Thoracic aorta (tissue), 2 donors: ENCODE measurements around the gene DIS3L2. TPM values are rescaled to one million over a fixed set of nuclear protein-coding genes. Genes with fewer than 3 reads are reported as not detected.

Experiments used
- ATAC-seq: fragments of 150-250 bp; one replicate; pipeline ENCODE4 v1.8.0; 2017; ENCODE audit warnings: low read depth; ENCODE audit not compliant: insufficient number of reproducible peaks, low FRiP score
- DNase-seq: peaks from one replicate; pipeline ENCODE4 v3.0.0-alpha.2; 2020; ENCODE audit warnings: low spot score
- H3K27ac ChIP-seq, 2 donors: fragments of 200-600 bp; sonication (generic); 1 replicate in 1 of 2; 2 replicates in 1 of 2; pipeline ENCODE4 v1.5.1; 2016; ENCODE audit warnings: mild to moderate bottlenecking in 2 of 2, moderate library complexity in 2 of 2
- H3K27me3 ChIP-seq: fragments of 200-600 bp; sonication (generic); replicated peaks from 2 replicates; pipeline ENCODE4 v1.6.0; 2016; ENCODE audit warnings: mild to moderate bottlenecking; ENCODE audit not compliant: insufficient read depth
- H3K36me3 ChIP-seq: fragments of 200-600 bp; sonication (generic); one replicate; pipeline ENCODE4 v1.5.1; 2016
- H3K4me1 ChIP-seq, 2 donors: fragments of 200-600 bp; sonication (generic); 1 replicate in 1 of 2; 2 replicates in 1 of 2; pipeline versions ENCODE4 v1.5.1 to v1.6.0; 2016; ENCODE audit warnings: low read depth in 2 of 2, mild to moderate bottlenecking in 1 of 2; ENCODE audit not compliant: control insufficient read depth in 1 of 2
- H3K4me3 ChIP-seq: fragments of 200-600 bp; sonication (generic); 2 replicates; pipeline ENCODE4 v1.5.1; 2016; ENCODE audit warnings: mild to moderate bottlenecking
- H3K9me3 ChIP-seq: fragments of 200-600 bp; sonication (generic); 2 replicates; pipeline ENCODE4 v1.5.1; 2016
- total RNA-seq, 2 donors: library from RNA; depleted of rRNA; stranded (reverse); fragments of >200 nt; gene quantifications; one replicate each; pipeline versions ENCODE4 v1.1.0 to v1.2.3, GENCODE V29; 2016
- TF ChIP-seq, protein P1 (sequence below): fragments of 200-600 bp; sonication (generic); IDR thresholded peaks from one replicate; pipeline ENCODE4 v1.5.1; 2019; ENCODE audit warnings: antibody characterized with exemption

Gene DIS3L2
- total RNA-seq, 2 donors from 2014 or later, result 26.4 to 32.5 TPM

DNA sequence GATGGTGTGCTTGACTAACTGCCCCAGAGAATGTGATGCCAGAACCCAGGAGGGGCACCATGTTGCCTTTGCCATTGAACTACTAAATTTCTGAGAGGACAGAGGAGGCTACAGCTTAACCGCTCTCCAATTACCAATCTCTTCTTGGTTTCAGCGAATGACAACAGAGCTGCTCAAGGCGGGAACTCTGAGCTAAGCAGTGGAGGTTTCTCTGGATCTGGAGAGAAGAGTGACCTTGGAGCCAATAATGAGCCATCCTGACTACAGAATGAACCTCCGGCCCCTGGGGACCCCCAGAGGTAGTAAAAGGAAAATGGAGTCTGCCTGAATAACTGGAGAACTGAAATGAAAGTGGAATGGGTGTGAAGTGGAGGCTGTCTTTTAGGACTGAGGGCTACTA, 53.2 kb downstream of the DIS3L2 start:
- no peak overlapping the region for H3K27ac ChIP-seq
- no peaks in the 10 kb centered on the region for H3K27me3 ChIP-seq
- H3K9me3 ChIP-seq, result no peaks in the 10 kb centered on the region
- DNase-seq, result no peak
- TF ChIP-seq, protein P1, sequence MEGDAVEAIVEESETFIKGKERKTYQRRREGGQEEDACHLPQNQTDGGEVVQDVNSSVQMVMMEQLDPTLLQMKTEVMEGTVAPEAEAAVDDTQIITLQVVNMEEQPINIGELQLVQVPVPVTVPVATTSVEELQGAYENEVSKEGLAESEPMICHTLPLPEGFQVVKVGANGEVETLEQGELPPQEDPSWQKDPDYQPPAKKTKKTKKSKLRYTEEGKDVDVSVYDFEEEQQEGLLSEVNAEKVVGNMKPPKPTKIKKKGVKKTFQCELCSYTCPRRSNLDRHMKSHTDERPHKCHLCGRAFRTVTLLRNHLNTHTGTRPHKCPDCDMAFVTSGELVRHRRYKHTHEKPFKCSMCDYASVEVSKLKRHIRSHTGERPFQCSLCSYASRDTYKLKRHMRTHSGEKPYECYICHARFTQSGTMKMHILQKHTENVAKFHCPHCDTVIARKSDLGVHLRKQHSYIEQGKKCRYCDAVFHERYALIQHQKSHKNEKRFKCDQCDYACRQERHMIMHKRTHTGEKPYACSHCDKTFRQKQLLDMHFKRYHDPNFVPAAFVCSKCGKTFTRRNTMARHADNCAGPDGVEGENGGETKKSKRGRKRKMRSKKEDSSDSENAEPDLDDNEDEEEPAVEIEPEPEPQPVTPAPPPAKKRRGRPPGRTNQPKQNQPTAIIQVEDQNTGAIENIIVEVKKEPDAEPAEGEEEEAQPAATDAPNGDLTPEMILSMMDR, result no peak
- no peaks in the 10 kb centered on the region for H3K4me1 ChIP-seq
- no peak overlapping the region for H3K4me3 ChIP-seq
- H3K36me3 ChIP-seq, result peaks cover 6% of the 10 kb centered on the region
- ATAC-seq, result no peak

DNA sequence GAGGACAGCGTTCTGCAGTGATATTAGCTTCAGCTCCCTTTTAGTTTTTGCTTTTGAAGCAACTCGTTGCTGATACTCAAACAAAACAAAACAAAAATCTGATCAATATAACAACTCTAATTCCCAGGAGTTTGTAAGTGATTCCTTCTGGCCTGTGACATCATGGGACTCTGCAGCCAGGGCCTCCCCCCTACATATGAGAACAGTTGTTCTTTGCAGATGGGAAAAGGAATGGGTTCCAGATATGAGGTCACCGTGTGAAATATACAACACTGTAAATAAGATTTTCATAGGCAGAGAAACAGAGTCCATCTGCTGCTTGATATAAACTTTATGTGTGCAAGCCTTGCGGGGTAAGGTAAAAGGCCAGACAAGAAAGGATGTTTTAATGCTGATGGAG, 56.7 kb downstream of the DIS3L2 start:
- peaks cover 15% of the 10 kb centered on the region for H3K36me3 ChIP-seq
- TF ChIP-seq, protein P1, result no peak
- no peak for DNase-seq
- no peak overlapping the region for H3K27ac ChIP-seq
- no peak overlapping the region for H3K4me3 ChIP-seq
- no peaks in the 10 kb centered on the region for H3K4me1 ChIP-seq
- H3K27me3 ChIP-seq, result no peaks in the 10 kb centered on the region
- H3K9me3 ChIP-seq, result no peaks in the 10 kb centered on the region
- ATAC-seq, result no peak

DNA sequence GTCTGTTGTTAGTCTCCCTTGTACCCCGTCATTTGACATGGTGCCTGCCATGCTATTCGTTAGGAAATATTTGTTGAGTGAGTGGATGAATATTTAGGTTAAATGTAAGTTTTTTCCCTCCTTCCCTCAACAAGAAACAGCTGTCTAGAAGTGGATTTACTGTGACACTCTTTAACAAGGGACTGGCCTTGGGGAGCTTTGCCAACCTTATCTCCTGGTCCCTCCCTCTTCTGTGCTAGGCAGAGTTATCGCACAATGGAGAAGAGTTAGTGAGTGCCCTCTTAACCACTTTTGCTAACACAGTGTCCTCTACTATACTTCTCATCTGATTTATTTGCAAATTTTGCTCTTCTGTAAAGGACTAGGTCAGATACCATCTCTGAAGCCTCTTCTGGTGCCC, 61.2 kb downstream of the DIS3L2 start:
- no peak for ATAC-seq
- Histone ChIP-seq H3K4me3 (no peak overlapping the region), H3K9me3 (no peaks in the 10 kb centered on the region), H3K36me3 (peaks cover 19% of the 10 kb centered on the region), H3K4me1 (no peaks in the 10 kb centered on the region), H3K27me3 (no peaks in the 10 kb centered on the region), H3K27ac (no peak overlapping the region)
- DNase-seq, result no peak
- TF ChIP-seq, protein P1, result no peak

DNA sequence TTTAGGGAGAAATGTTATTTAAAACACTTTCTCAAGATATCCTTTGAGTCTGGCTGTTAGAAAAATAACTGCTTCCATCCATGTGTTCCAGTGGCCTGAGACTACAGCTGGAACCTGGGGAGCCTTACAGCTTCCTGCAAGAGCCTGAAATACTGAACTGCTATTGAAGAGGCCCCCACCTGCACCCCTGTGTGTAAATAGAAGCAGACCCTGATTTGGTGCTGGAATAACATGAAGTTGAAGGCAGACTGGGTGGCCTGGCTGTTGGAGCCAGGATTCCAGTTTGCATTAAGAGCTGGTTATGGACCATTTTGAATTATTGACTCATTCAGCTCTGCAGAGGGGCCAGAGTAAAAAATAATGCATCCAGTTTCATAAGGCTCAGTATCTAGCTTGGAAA, 61.9 kb downstream of the DIS3L2 start:
- Histone ChIP-seq H3K4me1 (no peaks in the 10 kb centered on the region), H3K27me3 (no peaks in the 10 kb centered on the region), H3K9me3 (no peaks in the 10 kb centered on the region), H3K4me3 (no peak overlapping the region), H3K27ac (no peak overlapping the region), H3K36me3 (peaks cover 16% of the 10 kb centered on the region)
- TF ChIP-seq, protein P1, result no peak
- ATAC-seq (no peak), DNase-seq (no peak)

DNA sequence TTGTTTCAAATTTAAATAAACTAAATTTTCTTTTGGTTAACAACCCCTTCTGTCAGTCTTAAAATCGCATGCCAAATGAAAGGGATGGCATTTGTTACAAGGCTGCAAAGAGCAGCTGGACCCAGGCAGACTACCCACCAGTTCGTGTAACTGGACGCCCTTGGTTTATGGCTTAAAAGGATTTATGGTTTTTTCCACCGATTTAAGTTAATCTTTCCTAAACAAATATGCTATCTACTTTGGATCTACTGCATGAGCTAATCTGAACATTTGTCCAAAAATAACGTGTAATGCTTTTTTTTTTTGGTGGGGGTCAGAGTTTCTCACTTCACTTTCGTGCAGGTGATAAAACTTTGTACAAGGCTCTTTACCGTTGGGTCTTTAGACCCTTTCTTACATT, 62.9 kb downstream of the DIS3L2 start:
- Histone ChIP-seq H3K9me3 (no peaks in the 10 kb centered on the region), H3K27me3 (no peaks in the 10 kb centered on the region), H3K4me1 (no peaks in the 10 kb centered on the region), H3K4me3 (no peak overlapping the region), H3K36me3 (peaks cover 16% of the 10 kb centered on the region), H3K27ac (no peak overlapping the region)
- TF ChIP-seq, protein P1, result no peak
- ATAC-seq (no peak), DNase-seq (no peak)
